ENCODE measurements around the gene C10orf95.

DNA sequence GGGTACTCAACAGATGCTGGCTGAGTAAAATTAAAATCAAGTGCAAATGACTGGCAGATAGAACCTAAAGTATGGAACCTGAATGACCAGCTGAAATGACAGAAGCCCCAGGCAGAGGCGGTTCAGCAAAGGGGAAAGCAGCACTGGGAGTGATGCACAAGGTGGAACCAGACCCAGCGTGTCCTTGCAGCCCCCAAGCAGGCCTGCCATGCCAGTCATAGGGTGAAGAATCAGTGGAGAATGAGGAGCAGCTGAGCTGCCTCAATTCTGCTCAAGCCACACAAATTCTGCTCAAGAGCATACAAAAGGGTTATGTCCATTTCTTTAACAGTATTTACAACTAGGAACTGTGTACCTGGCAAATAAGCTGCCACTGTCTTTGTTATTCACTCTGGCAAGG, 42.4 kb upstream of the C10orf95 start:
- TF ChIP-seq, protein P1, sequence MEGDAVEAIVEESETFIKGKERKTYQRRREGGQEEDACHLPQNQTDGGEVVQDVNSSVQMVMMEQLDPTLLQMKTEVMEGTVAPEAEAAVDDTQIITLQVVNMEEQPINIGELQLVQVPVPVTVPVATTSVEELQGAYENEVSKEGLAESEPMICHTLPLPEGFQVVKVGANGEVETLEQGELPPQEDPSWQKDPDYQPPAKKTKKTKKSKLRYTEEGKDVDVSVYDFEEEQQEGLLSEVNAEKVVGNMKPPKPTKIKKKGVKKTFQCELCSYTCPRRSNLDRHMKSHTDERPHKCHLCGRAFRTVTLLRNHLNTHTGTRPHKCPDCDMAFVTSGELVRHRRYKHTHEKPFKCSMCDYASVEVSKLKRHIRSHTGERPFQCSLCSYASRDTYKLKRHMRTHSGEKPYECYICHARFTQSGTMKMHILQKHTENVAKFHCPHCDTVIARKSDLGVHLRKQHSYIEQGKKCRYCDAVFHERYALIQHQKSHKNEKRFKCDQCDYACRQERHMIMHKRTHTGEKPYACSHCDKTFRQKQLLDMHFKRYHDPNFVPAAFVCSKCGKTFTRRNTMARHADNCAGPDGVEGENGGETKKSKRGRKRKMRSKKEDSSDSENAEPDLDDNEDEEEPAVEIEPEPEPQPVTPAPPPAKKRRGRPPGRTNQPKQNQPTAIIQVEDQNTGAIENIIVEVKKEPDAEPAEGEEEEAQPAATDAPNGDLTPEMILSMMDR (conservative IDR thresholded peaks at IDR 0.05 in 1 of 2, IDR thresholded peaks at IDR 0.05 in 1 of 2; ENCODE audit: low read depth in 1 of 2, low read length in 2 of 2): no peak
- TF ChIP-seq EZH2 (IDR thresholded peaks at IDR 0.05; ENCODE audit: low read length, missing control alignments): no peak
